GF-D8 (cell line): Measurements from ENCODE around the gene CD160.
"Not testable (repeated sequence)": the region's sequence is repeated elsewhere in the genome, so short reads cannot be mapped to it uniquely, and the experiment has no call there.

Experiments used
- DNase-seq: peaks from one replicate; lab custom pipeline; 2025; lab: John Stamatoyannopoulos, UW

CD160 gene

GRCh38 chr1:145759721-145760120 is 40.4 kb downstream of the CD160 start:
- DNase-seq = no peak

GRCh38 chr1:145760395-145760949 is 41.2 kb downstream of the CD160 start:
- DNase-seq = not testable (repeated sequence)

- not testable (repeated sequence) for DNase-seq
Observed at GRCh38 chr1:145761498-145761897, 42.2 kb downstream of the CD160 start.

GRCh38 chr1:145762001-145762400 is 42.7 kb downstream of the CD160 start:
- DNase-seq = not testable (repeated sequence)

GRCh38 chr1:145764231-145764940 is 45.1 kb downstream of the CD160 start:
- DNase-seq = not testable (repeated sequence)

- DNase-seq = not testable (repeated sequence)
Observed at GRCh38 chr1:145765127-145765526, 45.8 kb downstream of the CD160 start.

GRCh38 chr1:145765585-145766360 is 46.5 kb downstream of the CD160 start:
- not testable (repeated sequence) for DNase-seq

- not testable (repeated sequence) for DNase-seq
Observed at GRCh38 chr1:145766926-145767325, 47.6 kb downstream of the CD160 start.

GRCh38 chr1:145768004-145768403 is 48.7 kb downstream of the CD160 start:
- DNase-seq = not testable (repeated sequence)

- DNase-seq = no peak
Observed at GRCh38 chr1:145771056-145771455, 51.8 kb downstream of the CD160 start.

- DNase-seq = no peak
Observed at GRCh38 chr1:145773423-145773822, 54.1 kb downstream of the CD160 start.

- no peak for DNase-seq
Observed at GRCh38 chr1:145777357-145778145, 58.3 kb downstream of the CD160 start.

GRCh38 chr1:145778146-145778540 is 58.8 kb downstream of the CD160 start:
- DNase-seq = no peak

GRCh38 chr1:145782272-145783099 is 63.2 kb downstream of the CD160 start:
- DNase-seq = no peak

- no peak for DNase-seq
Observed at GRCh38 chr1:145784409-145784808, 65.1 kb downstream of the CD160 start.

- DNase-seq = no peak
Observed at GRCh38 chr1:145785547-145785946, 66.2 kb downstream of the CD160 start.

GRCh38 chr1:145786271-145786670 is 67.0 kb downstream of the CD160 start:
- DNase-seq = no peak

GRCh38 chr1:145788580-145788979 is 69.3 kb downstream of the CD160 start:
- DNase-seq = no peak
